Activated CD8-positive, alpha-beta memory T cell treated with anti-CD3 and anti-CD28 coated beads, Interleukin-2, amount 50 U/mL, for 1 hour (primary cell): ENCODE measurements around the gene SPINK6.

ENCODE experiments used
- DNase-seq: peaks from one replicate; pipeline ENCODE4 v3.0.0-alpha.2; 2020; ENCODE audit errors: extremely low read depth

SPINK6 gene

DNA sequence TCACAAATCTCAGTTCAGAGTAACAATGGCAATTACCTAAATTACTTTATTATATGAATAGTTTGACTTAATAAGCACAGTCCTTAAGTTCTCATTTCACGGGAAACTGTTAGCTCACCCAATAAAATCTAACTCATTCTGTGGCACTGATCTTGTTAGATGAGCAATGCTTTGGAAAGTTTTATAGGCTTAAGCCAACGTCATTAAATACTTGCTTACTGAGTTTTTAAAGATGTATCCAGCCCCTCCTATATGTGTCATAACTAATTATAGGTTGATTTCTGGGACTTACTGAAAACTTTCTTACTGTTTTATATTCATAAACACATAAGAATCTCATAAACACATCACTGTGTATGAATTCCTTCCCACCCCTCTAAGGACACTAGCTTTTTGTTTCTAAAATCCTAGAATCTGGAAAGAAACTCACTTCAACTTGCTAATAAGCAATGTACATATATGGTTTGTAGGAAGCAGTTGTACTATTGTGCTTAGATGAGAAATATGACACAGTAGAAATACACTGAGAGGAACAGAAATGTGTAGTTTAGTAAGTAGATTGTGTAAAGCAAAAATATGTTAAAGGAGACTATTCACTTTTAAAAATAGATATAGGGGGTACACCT lies 21.4 kb downstream of the SPINK6 start:
- no peak for DNase-seq

DNA sequence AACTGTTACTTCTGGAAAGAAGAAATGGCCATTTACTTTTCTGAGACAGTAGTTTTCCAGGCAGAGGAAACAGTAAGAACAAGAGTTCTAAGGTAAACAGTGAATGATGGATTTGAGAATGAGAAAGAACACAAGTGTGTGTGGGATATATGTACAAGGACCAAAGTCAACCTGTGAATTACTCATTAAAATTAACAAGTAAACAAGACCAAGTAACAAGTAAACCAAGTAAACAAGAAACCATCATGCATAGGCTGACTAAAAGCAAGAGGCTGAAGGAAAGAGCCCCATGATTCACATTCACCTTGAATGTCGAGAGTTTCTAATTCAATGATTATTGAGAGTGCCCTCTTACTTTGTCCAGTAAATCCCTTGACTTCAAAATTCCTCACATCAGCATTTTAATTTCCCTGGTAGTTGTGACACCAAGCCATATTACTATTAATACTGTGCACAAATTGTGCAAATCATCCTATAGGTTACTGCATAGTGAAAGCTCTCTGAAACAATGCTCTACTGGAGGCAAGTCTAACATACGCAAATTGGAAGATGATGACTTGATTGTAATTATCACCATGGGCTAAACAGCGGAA lies 25.6 kb downstream of the SPINK6 start:
- DNase-seq: no peak

DNA sequence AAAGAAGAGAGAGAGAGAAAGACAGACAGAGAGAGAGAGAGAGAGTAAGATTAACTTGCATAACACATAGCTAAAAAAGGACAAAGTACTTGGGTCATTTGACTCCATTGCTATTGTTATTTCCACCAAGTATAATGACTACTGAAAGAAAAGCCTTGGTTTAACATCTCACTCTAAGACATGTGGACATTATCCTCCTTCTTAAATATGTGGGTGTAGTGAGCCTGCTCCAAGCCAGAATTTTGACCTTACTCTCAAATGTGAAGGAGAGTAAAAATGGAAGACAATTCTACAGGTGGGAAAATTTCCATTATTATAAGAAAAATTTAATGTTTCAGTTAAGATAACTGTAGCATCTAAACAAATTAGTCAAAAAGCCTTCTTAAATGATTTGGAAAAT lies 27.0 kb downstream of the SPINK6 start:
- DNase-seq: no peak

DNA sequence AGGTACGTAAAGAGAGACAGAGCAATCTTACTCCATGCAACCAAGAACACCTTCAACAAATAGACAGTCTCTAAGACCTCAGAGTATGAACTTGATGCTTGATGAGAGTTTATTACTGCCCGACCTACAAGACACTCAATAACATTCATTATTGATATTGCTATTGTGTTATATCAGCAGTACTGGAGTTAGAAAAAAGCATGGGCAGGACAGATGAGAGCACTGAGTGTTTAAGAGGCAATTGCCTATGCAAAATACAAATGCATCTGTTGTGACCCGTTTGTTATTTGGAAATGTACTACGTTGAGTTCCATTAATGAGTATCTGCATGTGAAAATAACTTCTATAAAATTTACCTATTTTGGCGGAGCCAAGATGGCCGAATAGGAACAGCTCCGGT lies 27.4 kb downstream of the SPINK6 start:
- no peak for DNase-seq

DNA sequence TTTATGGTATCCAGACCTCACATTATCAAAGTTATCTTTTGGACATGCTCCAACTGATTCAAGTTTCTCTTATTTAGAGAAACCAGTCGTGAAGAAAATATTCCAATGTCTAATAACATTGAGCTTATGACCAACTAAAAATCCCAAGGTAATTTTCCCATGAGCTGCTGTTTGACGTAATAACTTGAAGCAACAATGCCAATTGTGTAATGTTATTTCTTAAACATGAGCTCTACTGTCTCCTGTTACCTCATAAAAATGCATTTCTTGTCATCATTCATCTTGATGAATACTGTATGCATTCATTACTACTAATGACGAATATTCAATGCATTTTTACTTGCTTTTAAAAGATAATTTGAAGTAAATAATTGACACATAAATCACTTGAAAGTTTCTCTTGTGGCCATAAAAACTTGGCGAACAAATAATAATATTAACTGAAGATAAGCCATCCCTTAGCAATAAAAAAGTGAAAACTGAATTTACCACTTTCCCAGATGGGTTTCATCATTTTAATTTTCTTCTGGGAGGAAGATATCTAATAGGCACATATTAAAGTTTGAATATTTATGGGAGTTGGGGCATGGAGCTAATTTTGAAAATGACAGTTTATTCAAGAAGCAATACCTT lies 35.1 kb downstream of the SPINK6 start:
- no peak for DNase-seq

DNA sequence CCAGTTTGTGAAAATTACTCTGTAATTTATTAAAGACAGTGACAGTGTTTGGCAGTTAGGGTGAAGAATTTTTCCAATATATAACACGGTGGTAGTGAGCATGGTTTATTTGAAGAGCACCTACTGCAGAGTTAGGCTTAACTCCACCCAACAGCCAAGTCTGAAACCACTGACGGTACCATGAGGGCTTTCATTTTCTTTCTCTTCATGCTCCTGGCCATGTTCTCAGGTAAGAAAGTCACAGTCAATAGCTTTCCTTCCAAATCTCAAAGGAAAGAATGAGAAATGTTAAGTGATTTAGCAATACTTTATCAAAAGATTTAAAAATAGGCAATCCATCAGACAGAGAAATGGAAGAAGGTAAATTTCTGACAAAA lies 35.6 kb downstream of the SPINK6 start, which contains the start of gene MARCOL:
Gene MARCOL (plus strand): TSS at position 108 of the 377 bp plus-strand sequence. CDS start 73 bp downstream, at position 181.
- DNase-seq: no peak

DNA sequence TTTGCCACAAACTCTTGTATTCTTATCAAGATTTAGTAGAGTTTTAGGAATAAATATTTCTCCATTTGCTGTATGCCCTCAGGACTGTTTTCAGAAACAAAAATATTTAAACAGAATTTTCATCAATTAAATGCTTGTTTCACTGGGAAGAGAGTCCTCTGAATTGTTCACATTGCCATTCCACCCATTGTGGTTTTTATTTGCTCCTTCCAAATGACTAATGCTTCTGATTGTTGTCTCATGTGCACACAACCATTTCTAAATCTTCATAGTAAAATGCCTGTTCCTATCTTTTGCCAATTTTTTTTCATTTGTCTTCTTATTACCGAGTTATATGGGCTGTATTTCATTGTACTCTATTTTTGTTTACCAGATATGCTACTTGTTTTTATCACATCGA lies 46.1 kb downstream of the SPINK6 start:
- DNase-seq: no peak

DNA sequence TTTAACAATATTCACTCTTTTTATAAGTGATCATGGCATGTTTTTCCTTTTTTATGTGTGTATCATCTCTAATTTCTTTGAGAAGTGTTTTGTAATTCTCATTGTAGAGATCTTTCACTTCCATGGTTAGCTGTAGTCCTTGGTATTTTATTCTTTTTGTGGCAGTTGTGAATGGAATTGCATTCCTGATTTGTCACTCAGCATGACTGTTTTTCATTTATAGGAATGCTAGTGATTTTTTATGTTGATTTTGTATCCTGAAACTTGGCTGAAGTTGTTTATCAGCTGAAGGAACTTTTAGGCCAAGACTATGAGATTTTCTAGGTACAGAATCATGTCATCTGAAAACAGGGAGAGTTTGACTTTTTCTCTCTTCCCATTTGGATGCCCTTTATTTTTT lies 52.6 kb downstream of the SPINK6 start:
- no peak for DNase-seq

DNA sequence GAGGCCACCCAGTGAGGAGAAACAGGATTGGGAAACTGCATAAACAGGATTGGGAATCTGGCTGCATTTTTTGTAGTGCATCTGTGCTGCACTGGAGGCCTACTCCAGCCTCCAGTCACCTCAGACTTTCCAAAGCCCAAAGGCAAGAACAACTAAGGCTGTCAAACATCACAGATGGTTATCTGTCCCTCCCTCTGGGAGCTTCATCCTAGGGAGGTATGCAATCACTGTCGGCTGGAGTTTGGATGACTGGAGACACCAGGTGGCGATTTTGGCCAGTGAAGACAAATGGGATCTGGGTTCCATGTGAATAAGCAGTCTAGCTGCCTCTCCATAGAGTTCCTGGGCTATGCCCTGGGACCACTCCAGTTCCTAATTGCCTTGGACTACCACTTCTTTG lies 56.4 kb downstream of the SPINK6 start:
- DNase-seq: no peak

DNA sequence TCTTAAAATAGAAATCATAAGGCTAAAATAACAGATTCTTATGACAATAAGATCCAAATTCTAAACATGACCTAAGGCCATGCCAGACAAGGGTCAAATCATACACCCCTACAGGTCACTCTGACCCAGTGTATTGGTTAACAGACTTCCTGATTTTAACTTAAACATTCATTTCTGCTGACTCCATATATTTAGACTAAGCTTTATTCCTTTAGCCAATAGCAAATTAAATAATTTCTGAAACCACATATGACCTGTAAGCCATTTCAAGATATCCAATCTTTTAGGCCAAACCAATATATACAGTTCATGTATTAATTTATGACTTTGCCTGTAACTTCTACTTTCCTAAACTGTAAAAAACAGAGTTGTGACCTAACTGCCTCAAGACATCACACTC lies 58.4 kb downstream of the SPINK6 start:
- no peak for DNase-seq
